ENCODE data around the gene ALOX5. TPM values are rescaled to one million over a fixed set of nuclear protein-coding genes. Genes with fewer than 3 reads are reported as not detected.
"Not testable (repeated sequence)": the region's sequence is repeated elsewhere in the genome, so short reads cannot be mapped to it uniquely, and the experiment has no call there.

ALOX5 gene
- total RNA-seq, 4 donors from 2014 or later, result 40.6 to 153 (median 78.0) TPM

DNA sequence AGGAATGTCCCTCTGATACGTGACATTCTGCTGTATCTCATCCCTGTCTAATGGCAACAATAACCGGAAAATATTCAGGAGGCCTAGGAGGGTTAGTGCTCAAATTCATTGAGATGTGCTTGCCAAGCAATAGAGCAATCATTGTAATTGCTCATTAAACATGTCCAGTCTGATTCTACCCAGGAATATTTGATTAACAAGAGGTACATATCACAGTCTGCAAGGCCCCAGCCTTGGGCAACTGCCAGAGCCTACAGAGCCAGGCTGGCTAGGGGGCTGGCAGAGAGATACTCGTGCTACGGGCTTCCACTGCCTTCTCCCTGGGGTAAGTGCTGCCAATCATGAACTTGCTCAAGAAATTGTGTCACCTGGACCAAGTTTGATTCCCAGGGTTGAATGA lies 99.1 kb downstream of the ALOX5 start:
- TF ChIP-seq, protein P1, sequence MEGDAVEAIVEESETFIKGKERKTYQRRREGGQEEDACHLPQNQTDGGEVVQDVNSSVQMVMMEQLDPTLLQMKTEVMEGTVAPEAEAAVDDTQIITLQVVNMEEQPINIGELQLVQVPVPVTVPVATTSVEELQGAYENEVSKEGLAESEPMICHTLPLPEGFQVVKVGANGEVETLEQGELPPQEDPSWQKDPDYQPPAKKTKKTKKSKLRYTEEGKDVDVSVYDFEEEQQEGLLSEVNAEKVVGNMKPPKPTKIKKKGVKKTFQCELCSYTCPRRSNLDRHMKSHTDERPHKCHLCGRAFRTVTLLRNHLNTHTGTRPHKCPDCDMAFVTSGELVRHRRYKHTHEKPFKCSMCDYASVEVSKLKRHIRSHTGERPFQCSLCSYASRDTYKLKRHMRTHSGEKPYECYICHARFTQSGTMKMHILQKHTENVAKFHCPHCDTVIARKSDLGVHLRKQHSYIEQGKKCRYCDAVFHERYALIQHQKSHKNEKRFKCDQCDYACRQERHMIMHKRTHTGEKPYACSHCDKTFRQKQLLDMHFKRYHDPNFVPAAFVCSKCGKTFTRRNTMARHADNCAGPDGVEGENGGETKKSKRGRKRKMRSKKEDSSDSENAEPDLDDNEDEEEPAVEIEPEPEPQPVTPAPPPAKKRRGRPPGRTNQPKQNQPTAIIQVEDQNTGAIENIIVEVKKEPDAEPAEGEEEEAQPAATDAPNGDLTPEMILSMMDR (IDR thresholded peaks at IDR 0.05), result no peak
- DNase-seq (ENCODE audit: low spot score) (no peak), ATAC-seq (ENCODE audit: low FRiP score) (no peak)

DNA sequence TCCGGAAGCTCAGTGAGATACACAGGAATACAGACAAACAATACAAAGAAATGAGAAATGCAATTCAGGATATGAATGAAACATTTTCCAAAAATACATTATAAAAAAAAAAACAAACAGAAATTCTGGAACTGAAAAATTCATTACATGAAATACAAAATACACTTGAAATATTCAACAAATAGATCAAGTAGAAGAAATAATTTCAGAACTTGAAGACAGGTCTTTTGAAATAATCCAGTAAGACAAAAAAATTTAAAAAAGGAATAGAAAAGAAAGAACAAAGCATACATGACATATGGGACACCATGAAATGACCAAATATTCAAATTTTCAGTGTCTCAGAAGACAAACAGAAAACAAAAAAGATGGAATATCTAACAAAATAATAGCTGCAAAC lies 102.5 kb downstream of the ALOX5 start:
- no peak for ATAC-seq (ENCODE audit: low FRiP score)
- DNase-seq (ENCODE audit: low spot score), result no peak
- TF ChIP-seq, protein P1 (IDR thresholded peaks at IDR 0.05), result no peak

DNA sequence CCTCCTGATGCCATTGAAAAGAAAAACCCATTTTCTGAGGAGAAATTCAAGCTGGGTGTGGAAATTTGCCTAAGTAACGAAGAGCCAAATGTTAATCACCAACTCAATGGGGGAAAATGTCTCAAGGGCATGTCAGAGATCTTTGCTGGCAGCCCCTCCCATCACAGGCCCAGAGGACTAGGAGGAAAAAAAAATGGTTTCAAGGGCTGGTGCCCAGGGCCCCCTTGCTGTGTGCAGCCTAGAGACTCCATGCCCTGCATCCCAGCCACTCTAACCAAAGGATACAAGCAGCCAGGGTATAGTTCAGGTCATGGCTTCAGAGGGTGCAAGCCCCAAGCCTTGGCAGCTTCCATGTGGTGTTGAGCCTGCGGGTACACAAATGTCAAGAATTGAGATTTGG lies 106.3 kb downstream of the ALOX5 start:
- TF ChIP-seq, protein P1 (IDR thresholded peaks at IDR 0.05), result no peak
- no peak for DNase-seq (ENCODE audit: low spot score)
- no peak for ATAC-seq (ENCODE audit: low FRiP score)

DNA sequence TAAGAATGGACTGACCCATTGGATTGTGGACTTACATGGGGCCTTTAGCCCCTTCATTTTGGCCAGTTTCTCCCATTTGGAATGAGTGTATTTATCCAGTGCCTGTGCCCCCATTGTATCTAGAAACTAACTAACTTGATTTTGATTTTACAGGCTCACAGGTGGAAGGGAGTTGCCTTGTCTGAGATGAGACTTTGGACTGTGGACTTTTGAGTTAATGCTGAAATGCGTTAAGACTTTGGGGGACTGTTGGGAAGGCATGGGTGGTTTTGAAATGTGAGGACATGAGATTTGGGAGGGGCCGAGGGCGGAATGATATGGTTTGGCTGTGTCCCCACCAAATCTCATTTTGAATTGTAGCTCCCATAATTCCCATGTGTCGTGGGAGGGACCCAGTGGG lies 107.1 kb downstream of the ALOX5 start:
- not testable (repeated sequence) for ATAC-seq (ENCODE audit: low FRiP score)

DNA sequence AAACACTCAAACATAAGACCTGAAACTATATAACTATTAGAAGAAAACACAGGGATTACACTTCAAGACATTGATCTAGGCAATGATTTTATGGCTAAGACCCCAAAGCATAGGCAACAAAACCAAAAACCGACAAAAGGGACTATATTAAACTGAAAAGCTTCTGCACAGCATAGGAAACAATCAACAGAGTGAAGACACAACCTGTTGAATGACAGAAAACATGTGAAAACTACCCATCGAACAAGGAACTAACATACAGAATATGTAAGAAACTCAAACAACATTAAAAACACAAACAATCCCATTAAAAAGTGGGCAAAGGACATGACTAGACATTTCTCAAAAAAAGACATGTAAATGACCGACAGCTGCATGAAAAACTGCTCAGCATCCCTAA lies 109.0 kb downstream of the ALOX5 start:
- no peak for DNase-seq (ENCODE audit: low spot score)
- TF ChIP-seq, protein P1 (IDR thresholded peaks at IDR 0.05), result no peak
- ATAC-seq (ENCODE audit: low FRiP score), result no peak

More for the DNA sequence above, 107.1 kb downstream of the ALOX5 start:
- DNase-seq (ENCODE audit: low spot score), result not testable (repeated sequence)

DNA sequence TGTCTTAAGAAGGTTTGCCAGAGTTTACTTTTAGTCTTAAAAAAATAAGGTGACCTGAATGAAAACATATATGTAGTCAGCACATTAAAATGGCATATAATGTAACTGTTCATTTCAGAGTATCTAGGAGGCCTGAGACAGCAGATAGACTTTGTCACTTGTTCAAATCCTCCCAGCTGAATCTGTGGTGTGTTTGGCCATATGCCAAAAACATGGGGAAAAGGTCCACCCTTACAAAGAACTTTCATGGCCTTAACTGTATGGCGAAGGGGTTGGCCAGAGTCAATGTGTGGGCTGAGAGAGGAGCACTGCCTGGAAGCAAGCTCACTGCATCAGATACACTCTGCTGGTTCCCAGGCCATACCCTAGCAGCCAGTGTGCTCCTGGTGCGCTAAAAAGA lies 113.7 kb downstream of the ALOX5 start:
- ATAC-seq (ENCODE audit: low FRiP score) (no peak), DNase-seq (ENCODE audit: low spot score) (no peak)
- TF ChIP-seq, protein P1 (IDR thresholded peaks at IDR 0.05), result no peak

DNA sequence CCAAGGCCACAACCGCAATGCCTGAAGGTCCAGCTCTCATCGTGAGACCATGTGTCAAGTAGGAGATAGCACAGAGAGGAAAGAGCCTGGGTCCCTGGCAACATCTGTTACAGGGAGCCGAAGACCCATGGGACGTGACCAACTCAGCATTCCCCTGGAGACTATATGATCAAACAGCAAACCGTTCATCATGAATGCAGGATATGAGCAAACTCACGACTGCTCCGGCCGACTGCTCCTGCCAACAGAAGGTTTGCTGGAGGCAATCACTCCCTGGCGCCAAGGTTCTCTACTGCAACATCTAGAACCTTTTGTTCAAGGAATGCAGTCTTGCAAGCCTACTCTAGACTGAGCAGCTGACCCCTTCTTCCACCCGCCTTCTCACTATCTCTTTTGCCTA lies 114.3 kb downstream of the ALOX5 start:
- no peak for DNase-seq (ENCODE audit: low spot score)
- TF ChIP-seq, protein P1 (IDR thresholded peaks at IDR 0.05), result no peak
- no peak for ATAC-seq (ENCODE audit: low FRiP score)

DNA sequence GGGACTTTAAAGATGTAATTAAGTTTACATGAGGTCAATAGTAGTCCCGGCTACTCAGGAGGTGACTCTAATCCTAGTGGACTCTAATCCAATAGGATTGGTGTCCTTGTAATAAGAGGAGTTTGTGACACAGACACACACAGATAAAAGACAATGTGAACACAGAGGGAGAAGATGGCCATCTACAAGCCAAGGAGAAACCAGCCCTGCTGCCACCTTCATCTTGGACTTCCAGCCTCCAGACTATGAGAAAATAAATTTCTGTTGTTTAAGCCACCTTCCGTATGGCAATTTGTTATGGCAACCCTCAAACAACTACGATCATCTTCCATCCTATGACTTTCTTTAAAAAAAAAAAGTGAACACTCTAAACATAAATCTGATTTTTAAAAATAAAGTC lies 116.3 kb downstream of the ALOX5 start:
- no peak for ATAC-seq (ENCODE audit: low FRiP score)
- TF ChIP-seq, protein P1 (IDR thresholded peaks at IDR 0.05), result no peak
- DNase-seq (ENCODE audit: low spot score), result no peak
